Uterus (tissue), 4 donors: ENCODE results near the gene CIROP. TPM values are rescaled to one million over a fixed set of nuclear protein-coding genes. Genes with fewer than 3 reads are reported as not detected.

Experiments used
- DNase-seq, 2 donors: peaks; one replicate each; pipeline ENCODE4 v3.0.0-alpha.2; 2019 to 2020
- H3K27ac ChIP-seq, 2 donors: fragments of 200-600 bp; sonication (generic); 1 replicate in 1 of 2; 2 replicates in 1 of 2; pipeline ENCODE4 v1.5.1; 2016 to 2018
- H3K27me3 ChIP-seq, 2 donors: fragments of 200-600 bp; sonication (generic); one replicate each; pipeline ENCODE4 v1.5.1; 2018 to 2019; ENCODE audit warnings: control low read depth in 1 of 2
- H3K36me3 ChIP-seq, 2 donors: fragments of 200-600 bp; sonication (generic); one replicate each; pipeline ENCODE4 v1.5.1; 2019; ENCODE audit warnings: control low read depth in 1 of 2
- H3K4me1 ChIP-seq, 2 donors: fragments of 200-600 bp; sonication (generic); one replicate each; pipeline ENCODE4 v1.5.1; 2018 to 2019; ENCODE audit warnings: control low read depth in 1 of 2
- H3K4me3 ChIP-seq, 2 donors: fragments of 200-600 bp; sonication (generic); 1 replicate in 1 of 2; 2 replicates in 1 of 2; pipeline ENCODE4 v1.5.1; 2018 to 2019; ENCODE audit warnings: mild to moderate bottlenecking in 1 of 2
- H3K9me3 ChIP-seq, 2 donors: fragments of 200-600 bp; sonication (generic); one replicate each; pipeline ENCODE4 v1.5.1; 2019; ENCODE audit warnings: control low read depth in 1 of 2
- POLR2A ChIP-seq, 2 donors: fragments of 450-650 bp; IDR thresholded peaks; one replicate each; pipeline ENCODE4 v1.6.1; 2016; ENCODE audit warnings: antibody characterized with exemption in 2 of 2, mild to moderate bottlenecking in 1 of 2, moderate library complexity in 1 of 2
- intact Hi-C: fragments of 100-400 bp; cut with DNase I; formaldehyde crosslinking; loops from one replicate; pipeline ENCODE4 v1.15.1; 2023; ENCODE audit warnings: low total_unique reads
- total RNA-seq, 4 donors: library from RNA; depleted of rRNA in 3 of 4; stranded (reverse); fragments of >200 nt in 3 of 4; gene quantifications; one replicate each; pipeline versions ENCODE4 v1.1.0 to v1.2.4, GENCODE V29; 2014 to 2023
- TF ChIP-seq, protein P1 (sequence below), 4 experiments: fragments of 200-600 bp in 2 of 4; fragments of 450-650 bp in 2 of 4; sonication (generic) in 2 of 4; IDR thresholded peaks; one replicate each; pipeline ENCODE4 v1.5.1; 2016 to 2019; ENCODE audit warnings: antibody characterized with exemption in 4 of 4, mild to moderate bottlenecking in 2 of 4, moderate library complexity in 1 of 4
- donor health status: DM: yes; HTN: yes; CAD: no.

CIROP gene
- total RNA-seq, 4 donors from 2014 or later: not detected

DNA sequence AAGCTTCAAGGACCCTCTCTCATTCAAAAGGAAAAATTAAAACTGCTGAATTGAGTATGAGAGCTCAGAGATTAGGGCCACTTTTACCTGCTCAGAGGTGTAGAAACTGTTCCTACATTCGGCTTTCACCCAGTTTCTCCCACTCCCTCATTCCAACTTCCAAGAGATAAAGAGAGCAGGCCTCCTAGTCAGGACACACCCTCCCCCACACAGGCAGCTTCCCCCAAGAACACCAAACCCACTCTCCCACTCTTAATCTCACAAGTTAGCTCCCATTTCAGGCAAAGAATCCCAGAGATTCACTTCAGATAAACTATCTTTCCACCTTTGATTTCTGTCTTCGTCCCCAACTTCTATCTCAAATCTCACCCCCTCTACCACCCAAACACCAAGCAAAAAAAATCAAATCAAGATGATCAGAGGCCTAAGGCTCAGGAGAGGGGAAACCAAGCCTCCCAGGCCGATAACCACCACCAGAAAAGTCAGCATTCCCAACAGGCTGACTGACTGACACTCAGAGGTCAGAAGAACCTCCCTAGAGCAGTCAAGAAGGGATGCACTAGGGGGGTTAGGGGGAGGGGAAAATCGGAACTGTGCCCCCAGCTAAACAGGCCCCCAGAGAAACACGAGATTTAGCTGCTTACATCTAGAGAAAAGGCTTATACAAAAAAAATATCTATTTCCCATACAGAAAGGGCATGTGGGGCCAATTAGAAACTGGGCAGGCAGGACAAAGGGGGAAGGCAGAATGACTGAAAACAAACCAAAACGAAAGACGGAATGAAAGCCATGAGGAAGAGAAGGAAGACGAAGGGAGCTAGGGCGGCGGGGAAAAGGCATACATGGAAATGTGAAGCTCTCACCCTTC lies 34.3 kb downstream of the CIROP start:
- no peak for DNase-seq
- intact Hi-C loops: no loop called here
- Histone ChIP-seq H3K4me3 (peak overlapping the region; percentile 53 to 60), H3K4me1 (peaks cover 6 to 11% of the 10 kb centered on the region in 2 donors), H3K36me3 (no peaks in the 10 kb centered on the region), H3K9me3 (no peaks in the 10 kb centered on the region), H3K27ac (peak overlapping the region; percentile 87 to 89), H3K27me3 (no peaks in the 10 kb centered on the region)
- TF ChIP-seq, protein P1, sequence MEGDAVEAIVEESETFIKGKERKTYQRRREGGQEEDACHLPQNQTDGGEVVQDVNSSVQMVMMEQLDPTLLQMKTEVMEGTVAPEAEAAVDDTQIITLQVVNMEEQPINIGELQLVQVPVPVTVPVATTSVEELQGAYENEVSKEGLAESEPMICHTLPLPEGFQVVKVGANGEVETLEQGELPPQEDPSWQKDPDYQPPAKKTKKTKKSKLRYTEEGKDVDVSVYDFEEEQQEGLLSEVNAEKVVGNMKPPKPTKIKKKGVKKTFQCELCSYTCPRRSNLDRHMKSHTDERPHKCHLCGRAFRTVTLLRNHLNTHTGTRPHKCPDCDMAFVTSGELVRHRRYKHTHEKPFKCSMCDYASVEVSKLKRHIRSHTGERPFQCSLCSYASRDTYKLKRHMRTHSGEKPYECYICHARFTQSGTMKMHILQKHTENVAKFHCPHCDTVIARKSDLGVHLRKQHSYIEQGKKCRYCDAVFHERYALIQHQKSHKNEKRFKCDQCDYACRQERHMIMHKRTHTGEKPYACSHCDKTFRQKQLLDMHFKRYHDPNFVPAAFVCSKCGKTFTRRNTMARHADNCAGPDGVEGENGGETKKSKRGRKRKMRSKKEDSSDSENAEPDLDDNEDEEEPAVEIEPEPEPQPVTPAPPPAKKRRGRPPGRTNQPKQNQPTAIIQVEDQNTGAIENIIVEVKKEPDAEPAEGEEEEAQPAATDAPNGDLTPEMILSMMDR (IDR thresholded peaks at IDR 0.05): no peak
- TF ChIP-seq POLR2A (IDR thresholded peaks at IDR 0.05): no peak

DNA sequence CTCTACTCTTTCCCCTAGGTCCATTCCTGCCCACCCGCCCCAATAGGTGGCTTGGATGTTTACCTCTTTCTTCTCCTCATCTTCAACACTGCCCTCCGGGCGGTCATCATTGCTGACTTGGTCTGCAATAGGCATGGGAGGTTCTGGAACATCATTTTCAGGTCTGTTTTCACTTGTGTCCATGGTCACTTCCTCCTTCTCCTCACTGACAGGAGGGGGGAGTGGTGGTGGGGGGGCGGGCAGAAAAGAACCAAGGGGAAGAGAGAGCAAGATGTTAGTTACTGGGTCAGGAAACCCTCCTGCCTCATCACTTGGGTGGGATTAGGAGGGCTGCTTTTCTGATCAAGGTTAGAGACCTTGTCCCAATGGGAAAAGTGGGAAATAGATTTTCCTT lies 35.4 kb downstream of the CIROP start:
- Histone ChIP-seq H3K4me3 (no peak overlapping the region), H3K27me3 (no peaks in the 10 kb centered on the region), H3K36me3 (no peaks in the 10 kb centered on the region), H3K27ac (peak overlapping the region; percentile 8 to 89), H3K4me1 (peaks cover 6 to 11% of the 10 kb centered on the region in 2 donors), H3K9me3 (no peaks in the 10 kb centered on the region)
- intact Hi-C loops: no loop called here
- TF ChIP-seq, protein P1 (IDR thresholded peaks at IDR 0.05): no peak
- TF ChIP-seq POLR2A (IDR thresholded peaks at IDR 0.05): no peak
- DNase-seq: no peak

DNA sequence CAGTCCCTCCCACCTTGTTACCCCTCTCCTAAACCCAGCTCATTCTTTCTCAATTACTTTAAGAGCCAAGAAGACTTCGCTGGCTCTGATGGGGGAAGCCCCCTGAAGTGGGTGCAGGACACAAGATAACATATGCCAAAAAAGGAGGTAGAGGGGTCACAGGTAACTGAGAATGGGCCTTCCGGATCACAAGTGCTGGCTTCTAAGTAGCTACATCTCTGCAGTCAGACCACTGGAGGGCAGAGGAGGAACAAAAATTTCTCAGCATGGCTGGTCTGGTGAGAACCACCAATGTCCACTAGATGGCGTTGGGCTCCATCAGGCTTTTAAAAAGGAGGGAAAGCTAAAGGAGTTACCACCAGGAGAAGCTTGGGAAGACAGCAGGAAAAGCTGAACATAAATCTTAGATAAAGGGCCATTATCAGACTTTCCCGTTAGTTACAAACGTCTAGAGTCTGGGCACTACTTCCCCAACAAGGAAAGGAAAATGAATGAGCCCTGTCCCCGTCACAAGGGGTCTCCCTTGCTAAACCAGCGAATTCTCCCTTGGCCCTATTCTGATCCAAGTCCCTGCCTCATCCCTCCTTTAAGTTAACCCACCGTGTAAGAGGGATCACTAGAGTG lies 35.9 kb downstream of the CIROP start:
- Histone ChIP-seq H3K27me3 (no peaks in the 10 kb centered on the region), H3K4me3 (no peak overlapping the region), H3K4me1 (peaks cover 6 to 11% of the 10 kb centered on the region in 2 donors), H3K36me3 (no peaks in the 10 kb centered on the region), H3K27ac (peak overlapping the region; percentile 8 to 89), H3K9me3 (no peaks in the 10 kb centered on the region)
- intact Hi-C loops: no loop called here
- TF ChIP-seq, protein P1 (IDR thresholded peaks at IDR 0.05): peak; percentile 97 to 99 (median 98)
- no peak for TF ChIP-seq POLR2A (IDR thresholded peaks at IDR 0.05)
- peak; percentile 83 to 86 for DNase-seq

DNA sequence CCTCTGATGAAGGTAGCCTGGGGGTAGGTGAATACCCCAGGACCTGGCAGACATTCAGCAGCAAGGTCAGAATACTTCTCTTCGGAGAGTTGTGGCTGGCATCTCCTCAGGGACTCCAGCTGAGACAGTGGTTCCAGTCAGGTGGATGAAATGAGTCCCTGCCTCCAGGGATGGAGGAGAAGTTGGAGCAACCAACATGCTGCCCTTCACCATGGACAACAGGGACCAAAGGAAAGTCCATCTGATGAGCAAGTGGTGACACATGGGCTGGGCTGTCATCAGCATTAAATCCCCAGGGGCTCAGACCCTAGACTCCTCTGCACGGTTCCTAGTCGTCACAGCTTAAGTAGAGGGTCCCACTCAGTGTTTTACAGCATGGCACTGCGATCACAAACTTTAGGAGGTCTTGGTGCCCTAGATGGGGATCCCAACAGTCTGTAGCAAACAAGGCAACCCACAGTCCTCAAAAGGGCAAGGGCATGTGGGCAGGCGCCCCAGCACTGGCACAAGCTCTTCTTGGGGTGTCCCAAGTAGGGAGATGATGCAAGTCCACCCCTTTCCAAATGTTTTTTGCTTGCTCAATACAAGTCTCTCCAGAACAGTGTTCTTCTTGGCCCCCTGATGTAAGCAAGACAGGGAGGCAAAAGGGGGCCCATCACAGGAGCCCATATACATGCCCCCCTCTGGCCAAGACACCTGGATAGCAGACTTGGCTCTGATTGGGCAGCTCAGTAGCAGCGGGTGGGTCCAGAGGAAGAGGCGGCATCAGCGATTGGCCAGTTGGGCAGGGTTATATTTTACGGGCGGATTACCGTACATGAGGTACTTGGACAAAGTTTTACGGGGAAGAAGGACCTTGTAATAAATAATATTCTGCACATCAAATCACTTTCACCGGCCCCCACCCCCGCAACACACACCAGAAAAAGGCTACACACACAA lies 36.7 kb downstream of the CIROP start:
- peaks cover 6 to 11% of the 10 kb centered on the region in 2 donors for H3K4me1 ChIP-seq

More for the DNA sequence above, 36.7 kb downstream of the CIROP start:
- Histone ChIP-seq H3K4me3 (no peak overlapping the region), H3K36me3 (no peaks in the 10 kb centered on the region), H3K9me3 (no peaks in the 10 kb centered on the region), H3K27me3 (no peaks in the 10 kb centered on the region), H3K27ac (peak overlapping the region in 1 of 2 donors; percentile 49)
- TF ChIP-seq, protein P1 (IDR thresholded peaks at IDR 0.05): no peak
- TF ChIP-seq POLR2A (IDR thresholded peaks at IDR 0.05): no peak
- intact Hi-C loops: no loop called here
- no peak for DNase-seq
